HUES64 (cell line): Measurements from ENCODE around the gene ATP1A1.

Source experiments
- H3K27ac ChIP-seq: 2 replicates; pipeline ENCODE4 v1.7.0; 2013; ENCODE audit warnings: low read depth, low read length, inconsistent platforms
- H3K27me3 ChIP-seq: 2 replicates; pipeline ENCODE4 v1.6.1; 2013; ENCODE audit warnings: mild to moderate bottlenecking, low read length; ENCODE audit not compliant: insufficient read depth
- H3K36me3 ChIP-seq: 2 replicates; pipeline ENCODE4 v1.6.1; 2013; ENCODE audit warnings: mild to moderate bottlenecking, low read length; ENCODE audit not compliant: insufficient read depth
- H3K4me1 ChIP-seq: 2 replicates; pipeline ENCODE4 v1.6.1; 2013; ENCODE audit warnings: mild to moderate bottlenecking, low read length, moderate library complexity; ENCODE audit not compliant: insufficient read depth
- H3K4me3 ChIP-seq: 2 replicates; pipeline ENCODE4 v1.5.1; 2013; ENCODE audit warnings: mild to moderate bottlenecking, low read length, moderate library complexity
- H3K9ac ChIP-seq: 2 replicates; pipeline ENCODE4 v1.6.1; 2013; ENCODE audit warnings: mild to moderate bottlenecking, low read depth, low read length
- H3K9me3 ChIP-seq: 2 replicates; pipeline ENCODE4 v1.6.1; 2013; ENCODE audit warnings: low read depth, low read length; ENCODE audit not compliant: insufficient read depth
- WGBS: fragments of 150-250, 120-280 bp; methylation state at CpG from one replicate; pipeline ENCODE4 v1.1.7; 2013; ENCODE audit warnings: missing lambda C conversion rate; 5-methylcytosine and 5-hydroxymethylcytosine counted together

ATP1A1 gene

GRCh38 chr1:116448785-116449385 is 75.8 kb downstream of the ATP1A1 start:
- no peaks in the 10 kb centered on the region for H3K27me3 ChIP-seq
- peaks cover 3% of the 10 kb centered on the region; the same call in 1 of the 2 replicates for H3K4me1 ChIP-seq
- H3K27ac ChIP-seq: no peak overlapping the region
- H3K9me3 ChIP-seq: no peaks in the 10 kb centered on the region
- H3K36me3 ChIP-seq: no peaks in the 10 kb centered on the region
- 85% methylated on average over 6 of the region's 7 CpGs for WGBS
- H3K9ac ChIP-seq: no peak overlapping the region
- no peak overlapping the region for H3K4me3 ChIP-seq

GRCh38 chr1:116449578-116449977 is 76.5 kb downstream of the ATP1A1 start:
- H3K27ac ChIP-seq: no peak overlapping the region
- peaks cover 9% of the 10 kb centered on the region; the same call in 1 of the 2 replicates for H3K4me1 ChIP-seq
- H3K9ac ChIP-seq: no peak overlapping the region

GRCh38 chr1:116451702-116452101 is 78.7 kb downstream of the ATP1A1 start:
- no peaks in the 10 kb centered on the region for H3K27me3 ChIP-seq
- no peaks in the 10 kb centered on the region for H3K9me3 ChIP-seq
- no peak overlapping the region for H3K4me3 ChIP-seq
- no peaks in the 10 kb centered on the region for H3K36me3 ChIP-seq
- H3K4me1 ChIP-seq: peaks cover 9% of the 10 kb centered on the region; the same call in 1 of the 2 replicates
- no peak overlapping the region for H3K9ac ChIP-seq
- H3K27ac ChIP-seq: no peak overlapping the region

More at GRCh38 chr1:116449578-116449977, 76.5 kb downstream of the ATP1A1 start:
- no peaks in the 10 kb centered on the region for H3K9me3 ChIP-seq
- no peaks in the 10 kb centered on the region for H3K36me3 ChIP-seq
- H3K27me3 ChIP-seq: no peaks in the 10 kb centered on the region
- H3K4me3 ChIP-seq: no peak overlapping the region

GRCh38 chr1:116453481-116453880 is 80.4 kb downstream of the ATP1A1 start:
- H3K36me3 ChIP-seq: no peaks in the 10 kb centered on the region
- WGBS: 89% methylated on average over 2 of the region's 2 CpGs
- no peak overlapping the region for H3K4me3 ChIP-seq
- no peaks in the 10 kb centered on the region for H3K9me3 ChIP-seq
- H3K27me3 ChIP-seq: no peaks in the 10 kb centered on the region
- no peak overlapping the region for H3K9ac ChIP-seq
- H3K4me1 ChIP-seq: peaks cover 13% of the 10 kb centered on the region
- H3K27ac ChIP-seq: no peak overlapping the region

GRCh38 chr1:116453906-116454305 is 80.9 kb downstream of the ATP1A1 start:
- WGBS: 77% methylated on average over 4 of the region's 4 CpGs
- Histone ChIP-seq H3K9ac (no peak overlapping the region), H3K36me3 (no peaks in the 10 kb centered on the region), H3K27me3 (no peaks in the 10 kb centered on the region), H3K4me1 (peaks cover 17% of the 10 kb centered on the region), H3K27ac (no peak overlapping the region), H3K9me3 (no peaks in the 10 kb centered on the region), H3K4me3 (no peak overlapping the region)
